GM19240 (cell line): ENCODE results near the gene PADI1.
A peak's percentile ranks its signal among the peaks of the same experiment; 100 is the strongest.

Experiments
- DNase-seq: peaks from one replicate; pipeline ENCODE4 v3.0.0; 2011; ENCODE audit warnings: low spot score; ENCODE audit not compliant: insufficient read length

Gene PADI1

GRCh38 chr1:17214876-17215544 is 10.1 kb downstream of the PADI1 start:
- no peak for DNase-seq

- DNase-seq = no peak
Observed at GRCh38 chr1:17215545-17215890, 10.6 kb downstream of the PADI1 start.

GRCh38 chr1:17216078-17216477 is 11.2 kb downstream of the PADI1 start:
- no peak for DNase-seq

GRCh38 chr1:17217607-17218006 is 12.7 kb downstream of the PADI1 start:
- DNase-seq = no peak

- DNase-seq = no peak
Observed at GRCh38 chr1:17218939-17219338, 14.0 kb downstream of the PADI1 start.

- no peak for DNase-seq
Observed at GRCh38 chr1:17220287-17220686, 15.4 kb downstream of the PADI1 start.

- DNase-seq = no peak
Observed at GRCh38 chr1:17222557-17222956, 17.6 kb downstream of the PADI1 start.

- no peak for DNase-seq
Observed at GRCh38 chr1:17224434-17224833, 19.5 kb downstream of the PADI1 start.

- no peak for DNase-seq
Observed at GRCh38 chr1:17225140-17225539, 20.2 kb downstream of the PADI1 start.

- no peak for DNase-seq
Observed at GRCh38 chr1:17227358-17227915, 22.5 kb downstream of the PADI1 start.

GRCh38 chr1:17228619-17229018 is 23.7 kb downstream of the PADI1 start:
- DNase-seq = no peak

- DNase-seq = no peak
Observed at GRCh38 chr1:17229379-17229778, 24.5 kb downstream of the PADI1 start.

GRCh38 chr1:17230106-17230505 is 25.2 kb downstream of the PADI1 start:
- no peak for DNase-seq

GRCh38 chr1:17230671-17231310 is 25.9 kb downstream of the PADI1 start:
- no peak for DNase-seq

- no peak for DNase-seq
Observed at GRCh38 chr1:17232759-17233661, 28.1 kb downstream of the PADI1 start.

GRCh38 chr1:17233675-17234320 is 28.9 kb downstream of the PADI1 start:
- DNase-seq = no peak

- no peak for DNase-seq
Observed at GRCh38 chr1:17234405-17234804, 29.5 kb downstream of the PADI1 start.

- no peak for DNase-seq
Observed at GRCh38 chr1:17235135-17235885, 30.4 kb downstream of the PADI1 start.

- peak; percentile 94 for DNase-seq
Observed at GRCh38 chr1:17236779-17237560, 32.0 kb downstream of the PADI1 start.

- DNase-seq = no peak
Observed at GRCh38 chr1:17237561-17237903, 32.6 kb downstream of the PADI1 start.
